ENCODE data around the gene APOBEC3A. TPM values are rescaled to one million over a fixed set of nuclear protein-coding genes. Genes with fewer than 3 reads are reported as not detected.

The APOBEC3A gene
- total and polyA plus RNA-seq, 2 of the 8 experiments (the other 6 are each of a cell fraction or from before 2014, with no cell fraction given), result not detected

- Histone ChIP-seq H3K4me2 (ENCODE audit: insufficient read depth in 1 of 2, low read depth in 2 of 2, low read length in 2 of 2) (no peak overlapping the region), H2BK20ac (ENCODE audit: low read length) (no peak overlapping the region), H4K8ac (ENCODE audit: extremely low read depth, insufficient read depth, low read length) (no peak overlapping the region), H2AK5ac (ENCODE audit: low read depth, low read length) (no peak overlapping the region), H2BK5ac (ENCODE audit: low read depth, low read length) (no peak overlapping the region), H2BK15ac (ENCODE audit: low read length) (no peak overlapping the region), H4K91ac (replicated peaks; ENCODE audit: insufficient read length, low read length) (no peak overlapping the region), H3K27me3 (replicated peaks in 1 of 4; ENCODE audit: control insufficient read depth in 3 of 4, extremely low read depth in 1 of 4, insufficient read depth in 3 of 4, low read length in 3 of 4) (no peaks in the 10 kb centered on the region), H2BK120ac (replicated peaks; ENCODE audit: low read depth, low read length) (no peak overlapping the region), H3K14ac (ENCODE audit: insufficient read length) (no peak overlapping the region), H3K9ac (replicated peaks in 1 of 4; ENCODE audit: extremely low read depth in 1 of 4, low read depth in 3 of 4, low read length in 3 of 4) (no peak overlapping the region), H3K18ac (ENCODE audit: extremely low read depth, low read length) (no peak overlapping the region), H3K4me3 (ENCODE audit: extremely low read depth in 1 of 4, insufficient read depth in 2 of 4, low read depth in 3 of 4, low read length in 4 of 4) (no peak overlapping the region), H3K79me2 (ENCODE audit: control insufficient read depth in 1 of 2, insufficient read depth in 2 of 2, low read length in 2 of 2) (no peaks in the 10 kb centered on the region), H3K27ac (ENCODE audit: low read depth, low read length) (no peak overlapping the region), H3K4ac (replicated peaks; ENCODE audit: insufficient read length, low read depth, low read length) (no peak overlapping the region), H3K4me1 (replicated peaks in 1 of 4; ENCODE audit: control insufficient read depth in 3 of 4, insufficient read depth in 4 of 4, low read length in 3 of 4) (peaks cover 0 to 5% (median 3%) of the 10 kb centered on the region in 4 experiments; a peak in 4 of 7 replicates), H3K36me3 (ENCODE audit: control insufficient read depth in 2 of 4, insufficient read depth in 4 of 4, low read length in 3 of 4) (no peaks in the 10 kb centered on the region), H3K23ac (ENCODE audit: insufficient read length) (no peak overlapping the region), H4K20me1 (replicated peaks in 1 of 2; ENCODE audit: control insufficient read depth in 1 of 2, insufficient read depth in 2 of 2, low read length in 2 of 2) (no peaks in the 10 kb centered on the region), H3K9me3 (ENCODE audit: insufficient read depth in 2 of 2, low read depth in 1 of 2, low read length in 1 of 2) (no peaks in the 10 kb centered on the region), H3K56ac (replicated peaks; ENCODE audit: insufficient read length, low read depth, low read length) (no peak overlapping the region), H3K79me1 (ENCODE audit: low read depth, low read length) (no peaks in the 10 kb centered on the region), H4K5ac (ENCODE audit: insufficient read length, low read depth, low read length) (no peak overlapping the region), H2BK12ac (ENCODE audit: low read depth, low read length) (no peak overlapping the region), H2AFZ (ENCODE audit: low read length) (no peak overlapping the region), H3K23me2 (ENCODE audit: low read depth, low read length) (peaks cover 7% of the 10 kb centered on the region; the same call in 1 of the 2 replicates)
- FAIRE-seq (no peak), DNase-seq (ENCODE audit: low read depth in 1 of 2, low spot score in 2 of 2) (no peak)
- TF ChIP-seq, protein P1, sequence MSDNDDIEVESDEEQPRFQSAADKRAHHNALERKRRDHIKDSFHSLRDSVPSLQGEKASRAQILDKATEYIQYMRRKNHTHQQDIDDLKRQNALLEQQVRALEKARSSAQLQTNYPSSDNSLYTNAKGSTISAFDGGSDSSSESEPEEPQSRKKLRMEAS (IDR thresholded peaks at IDR 0.05), result no peak
- TF ChIP-seq E2F6 (IDR thresholded peaks at IDR 0.05), result no peak
- TF ChIP-seq BCL11A (IDR thresholded peaks at IDR 0.05; ENCODE audit: low read depth in 2 of 2, low read length in 2 of 2), result no peak
- TF ChIP-seq CREB1 (IDR thresholded peaks at IDR 0.05), result no peak
- no peak for TF ChIP-seq TAF1 (IDR thresholded peaks at IDR 0.05; ENCODE audit: low read depth, low read length)
- ChIA-PET POLR2A (ENCODE audit: partially characterized antibody) (no interaction called here), CTCF (ENCODE audit: partially characterized antibody) (interaction anchor here (1.4 to 1.9 kb wide), 2 partner anchors 14 to 56 kb away, joined by 4 to 6 read pairs; no protein-coding TSS in a partner anchor)
- 83% methylated on average over 7 of the region's 7 CpGs; no CpG with 5 or more reads in 1 of the 2 experiments for WGBS, 2 experiments (ENCODE audit: extremely low coverage in 1 of 2, insufficient coverage in 1 of 2, insufficient read length in 1 of 2, insufficient replicate concordance in 2 of 2, low coverage in 1 of 2, low lambda C conversion rate in 2 of 2, missing lambda C conversion rate in 1 of 2)
Measured at GRCh38 chr22:38925571-38926041, 31.8 kb upstream of the APOBEC3A start.
